GM19455 (cell line): Measurements from ENCODE around the gene PRKAG2.

Experiments used
- ATAC-seq: cut with Tn5 transposase; IDR thresholded peaks from one replicate; pipeline ENCODE4 v1.9.1; 2021; ENCODE audit not compliant: unreplicated experiment

PRKAG2 gene

DNA sequence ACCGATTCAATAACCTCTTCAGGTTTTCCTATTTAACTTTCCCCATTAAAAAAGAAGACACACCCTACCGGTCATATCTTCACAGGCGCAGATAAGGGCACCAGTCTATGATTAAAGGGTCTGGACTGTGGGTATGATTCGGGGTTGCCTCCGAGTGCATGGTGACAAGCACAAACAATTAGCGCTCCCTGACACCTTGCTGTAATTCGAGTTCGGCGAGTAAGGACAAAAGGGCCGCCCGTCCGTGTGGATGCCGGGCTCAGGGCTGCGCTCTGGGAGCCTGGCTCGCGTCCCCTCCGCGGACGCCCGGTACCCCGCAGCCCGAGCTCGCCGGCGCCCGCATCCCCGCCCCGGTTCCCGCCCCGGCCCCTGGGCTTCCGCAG is 245.4 kb downstream of the PRKAG2 start:
- ATAC-seq: peak; percentile 27

DNA sequence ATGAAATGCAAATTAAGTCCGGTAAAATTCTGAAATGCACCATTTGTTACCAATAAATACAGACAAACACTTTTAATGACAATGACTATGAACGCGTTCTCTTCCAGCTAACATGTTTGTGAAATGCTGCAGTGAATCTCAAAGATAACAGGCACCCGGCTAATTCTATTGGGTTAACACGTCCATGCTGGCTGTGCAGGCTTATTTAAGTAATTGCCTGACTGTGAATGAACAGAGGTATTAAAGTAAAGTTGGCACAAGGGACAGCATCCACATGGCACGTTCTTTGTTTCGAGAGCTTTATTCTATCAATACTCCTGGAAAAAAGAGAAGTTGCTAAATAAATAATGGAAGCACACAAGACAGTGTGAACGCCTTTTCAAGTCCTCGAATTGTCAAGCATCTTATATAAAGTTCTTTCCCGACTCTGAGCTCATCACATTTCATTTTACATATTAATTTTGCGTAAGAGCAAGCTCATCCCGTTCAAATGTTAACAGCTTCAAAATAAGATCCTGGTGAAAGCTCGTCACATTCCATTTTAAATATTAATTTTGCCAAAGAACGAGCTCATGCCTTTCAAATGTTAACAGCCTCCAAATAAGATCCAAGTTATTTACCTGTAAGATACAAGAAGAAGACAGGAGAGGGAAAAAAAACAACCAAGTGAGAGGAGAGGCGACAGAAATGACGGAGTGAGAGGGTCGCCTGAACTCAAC is 245.9 kb downstream of the PRKAG2 start:
- no peak for ATAC-seq

DNA sequence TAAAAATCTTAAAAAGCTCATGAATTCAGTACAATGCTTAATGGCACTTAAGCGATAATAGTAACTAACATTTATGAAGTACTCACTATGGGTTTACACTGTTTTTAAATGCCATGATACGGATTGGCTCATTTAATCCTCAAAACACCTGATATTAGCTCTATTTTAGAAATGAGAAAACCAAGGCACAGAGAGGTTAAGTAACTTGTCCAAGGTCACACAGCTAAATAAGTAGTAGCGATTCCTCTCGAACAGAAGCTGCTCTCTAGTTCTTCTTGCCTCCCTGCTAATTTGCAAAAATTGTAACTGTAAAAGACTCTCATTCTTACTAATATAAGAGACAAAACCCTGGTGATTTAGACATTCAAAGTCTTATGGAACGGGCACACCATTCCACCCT is 246.6 kb downstream of the PRKAG2 start:
- ATAC-seq: no peak

DNA sequence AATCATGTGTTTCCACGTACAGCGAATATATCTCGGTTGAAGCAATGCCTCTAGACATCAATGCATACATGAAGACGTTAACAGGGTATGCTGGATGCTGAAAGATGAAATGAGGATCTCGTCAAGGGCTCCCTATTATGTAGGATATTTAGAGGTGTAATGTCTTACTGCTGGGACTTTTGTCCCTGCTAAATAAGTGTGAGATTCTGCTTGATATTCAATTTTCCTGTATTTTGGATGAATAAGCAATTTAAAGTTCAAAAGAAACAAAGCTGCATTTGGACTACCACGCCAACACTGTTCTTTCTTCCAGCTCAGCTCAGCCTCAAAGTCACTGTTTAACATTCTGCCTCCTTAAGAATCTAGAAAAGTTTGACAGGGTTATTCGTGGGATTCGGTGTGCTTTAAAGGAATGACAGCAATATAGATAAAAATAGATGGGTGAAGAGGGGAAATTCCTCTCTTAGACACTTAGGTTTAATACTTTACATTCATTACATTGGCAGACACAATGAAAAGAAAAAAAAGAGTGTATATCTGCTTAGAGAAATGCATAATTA is 247.1 kb downstream of the PRKAG2 start:
- no peak for ATAC-seq

DNA sequence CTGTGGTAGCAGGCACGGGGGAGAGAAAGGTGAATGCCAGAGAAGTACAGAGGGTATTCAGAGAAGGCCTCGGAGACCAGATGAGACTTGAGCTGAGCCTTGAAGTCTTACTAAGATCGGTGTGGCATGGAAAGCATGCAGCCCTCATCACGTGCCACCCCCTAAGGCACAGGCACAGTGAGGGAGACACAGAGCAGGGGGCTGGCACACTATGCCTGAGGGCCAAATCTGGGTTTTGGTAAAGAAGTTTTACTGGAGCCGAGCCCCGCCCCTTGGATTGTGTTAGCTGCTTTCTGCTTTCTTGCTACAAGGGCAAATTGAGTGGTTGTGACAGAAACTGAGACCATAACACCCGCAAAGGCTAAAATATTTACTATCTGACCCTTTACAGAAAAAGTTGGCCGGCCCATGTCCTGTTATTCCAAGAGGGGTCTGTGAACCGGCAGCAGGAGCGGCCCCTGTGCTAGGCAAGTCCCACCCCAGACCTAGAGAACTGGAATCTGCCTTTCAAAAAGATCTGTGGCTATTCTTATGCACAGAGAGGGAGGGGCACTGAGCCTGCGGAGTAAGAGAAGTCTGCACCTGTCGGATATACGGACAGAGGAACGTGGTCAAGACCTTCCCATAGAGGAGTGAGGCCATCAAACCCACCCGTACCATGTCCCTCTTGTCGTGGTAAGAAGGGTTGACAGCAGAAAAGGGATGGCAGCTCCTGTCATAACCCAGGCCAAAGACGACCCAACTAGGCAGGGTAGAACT is 247.9 kb downstream of the PRKAG2 start:
- ATAC-seq: no peak

DNA sequence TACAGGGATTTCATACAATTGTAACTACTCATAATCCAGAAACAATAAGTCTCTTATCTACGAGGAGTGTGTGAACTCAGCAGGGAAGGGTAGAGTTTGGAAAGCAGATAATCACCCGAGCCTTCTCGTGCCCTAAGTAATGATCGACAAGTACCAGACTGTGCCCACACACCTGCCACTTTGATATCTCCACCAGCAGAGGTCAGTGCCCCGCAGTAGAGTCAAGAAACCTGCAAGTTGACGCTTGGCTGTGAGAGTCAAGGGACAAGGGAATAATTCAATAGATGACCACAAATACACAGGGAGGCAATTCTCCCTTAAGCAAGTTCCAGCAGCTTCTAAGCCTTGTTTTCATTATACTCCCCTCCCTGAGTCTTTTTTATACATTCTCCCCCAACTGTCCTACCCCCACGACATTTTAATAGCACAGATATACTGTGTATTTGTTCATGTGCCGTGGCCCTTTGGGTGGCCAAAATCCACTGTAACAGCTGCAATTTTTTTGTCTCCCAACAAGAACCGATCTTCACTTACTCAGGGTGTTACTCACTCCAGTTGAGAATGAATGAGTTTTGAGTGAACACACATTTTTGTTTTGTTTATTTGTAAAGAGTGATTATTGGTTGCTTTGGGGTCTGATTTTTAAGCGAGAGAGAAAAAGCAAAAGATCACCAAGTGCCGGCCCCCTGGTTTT is 250.3 kb downstream of the PRKAG2 start:
- ATAC-seq: no peak

DNA sequence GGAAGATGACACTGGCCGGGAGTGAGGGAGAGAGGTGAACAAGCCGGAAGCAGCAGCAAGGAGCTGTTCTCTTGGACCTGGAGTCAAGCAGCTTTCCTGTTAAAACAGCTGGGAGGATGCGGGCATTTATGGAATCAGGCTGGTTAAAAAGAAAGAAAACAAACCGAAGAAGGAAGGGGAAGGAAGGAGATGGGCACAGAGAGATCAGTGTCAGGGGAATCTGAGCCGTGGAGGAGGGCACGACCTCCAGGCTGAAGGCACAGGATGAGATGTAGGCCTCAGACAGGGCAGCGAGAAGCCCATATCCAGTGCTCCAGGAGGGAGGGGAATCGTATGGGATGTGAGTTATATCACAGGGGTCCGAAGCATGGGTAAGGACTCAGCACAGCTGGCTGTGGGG is 251.3 kb downstream of the PRKAG2 start:
- no peak for ATAC-seq

DNA sequence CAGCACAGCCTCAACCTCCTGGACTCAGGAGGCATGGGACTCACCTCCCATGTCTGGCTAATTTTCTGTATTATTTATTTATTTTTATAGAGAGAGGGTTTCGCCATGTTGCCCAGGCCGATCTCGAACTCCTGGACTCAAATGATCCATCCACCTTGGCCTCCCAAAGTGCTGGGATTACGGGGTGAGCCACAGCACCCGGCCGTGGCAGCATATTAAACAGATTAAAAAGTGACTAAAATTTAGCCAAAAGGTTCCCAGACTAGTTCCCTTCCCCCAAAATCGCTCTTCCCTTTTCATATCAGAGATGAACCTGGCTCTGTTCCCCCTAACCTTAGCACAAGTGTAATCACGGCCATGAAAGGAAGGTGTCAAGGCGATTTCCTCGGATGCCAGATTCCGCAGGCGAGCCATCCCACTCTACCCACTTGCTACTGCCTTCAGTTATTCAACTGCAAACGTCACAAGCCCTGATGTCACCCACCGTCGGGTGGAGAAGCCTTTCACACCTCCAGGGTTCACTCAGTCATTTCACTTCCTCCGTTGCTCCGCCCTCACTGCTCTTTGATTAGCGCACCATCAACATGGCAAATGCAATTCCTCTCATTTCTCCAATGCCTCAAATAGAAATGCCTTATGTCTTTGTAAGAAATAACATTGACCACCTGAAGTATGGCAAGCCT is 252.5 kb downstream of the PRKAG2 start:
- no peak for ATAC-seq

DNA sequence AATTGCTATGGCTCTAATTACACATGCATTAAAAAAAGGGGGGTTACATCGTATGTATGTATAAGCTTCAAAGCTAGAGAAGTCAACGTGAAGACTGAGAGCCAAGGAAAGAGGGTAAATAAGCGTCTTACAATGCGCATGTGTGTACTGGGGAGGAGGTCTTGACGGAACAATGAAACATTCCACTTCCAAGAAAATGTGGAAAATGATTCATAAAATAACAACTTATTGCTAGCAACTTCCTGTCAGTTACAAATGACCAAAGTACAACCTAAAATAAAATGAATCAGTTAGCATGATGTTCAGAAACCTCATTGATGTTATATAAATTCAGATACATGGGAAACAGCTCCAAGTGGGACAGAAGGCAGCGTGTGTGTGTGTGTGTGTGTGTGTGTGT is 253.1 kb downstream of the PRKAG2 start:
- no peak for ATAC-seq

DNA sequence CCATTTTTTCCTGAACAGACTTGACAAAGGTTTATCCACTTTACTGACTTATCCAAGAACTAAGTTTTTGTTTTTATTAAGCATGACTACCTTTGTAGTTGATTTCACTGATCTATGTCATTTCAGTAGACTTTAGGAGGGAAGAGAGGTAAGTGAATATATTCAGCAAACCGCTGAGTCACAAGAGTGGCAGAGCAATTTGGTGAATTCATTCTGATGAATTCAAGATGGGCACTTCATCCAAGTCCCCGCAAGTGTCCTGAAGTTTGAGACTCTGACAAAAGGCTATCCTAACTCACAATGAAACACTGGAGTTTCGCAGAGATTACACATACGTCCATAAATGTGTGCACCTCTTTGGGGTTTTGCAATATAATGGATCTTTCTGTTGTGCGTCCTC is 255.0 kb downstream of the PRKAG2 start:
- ATAC-seq: no peak

DNA sequence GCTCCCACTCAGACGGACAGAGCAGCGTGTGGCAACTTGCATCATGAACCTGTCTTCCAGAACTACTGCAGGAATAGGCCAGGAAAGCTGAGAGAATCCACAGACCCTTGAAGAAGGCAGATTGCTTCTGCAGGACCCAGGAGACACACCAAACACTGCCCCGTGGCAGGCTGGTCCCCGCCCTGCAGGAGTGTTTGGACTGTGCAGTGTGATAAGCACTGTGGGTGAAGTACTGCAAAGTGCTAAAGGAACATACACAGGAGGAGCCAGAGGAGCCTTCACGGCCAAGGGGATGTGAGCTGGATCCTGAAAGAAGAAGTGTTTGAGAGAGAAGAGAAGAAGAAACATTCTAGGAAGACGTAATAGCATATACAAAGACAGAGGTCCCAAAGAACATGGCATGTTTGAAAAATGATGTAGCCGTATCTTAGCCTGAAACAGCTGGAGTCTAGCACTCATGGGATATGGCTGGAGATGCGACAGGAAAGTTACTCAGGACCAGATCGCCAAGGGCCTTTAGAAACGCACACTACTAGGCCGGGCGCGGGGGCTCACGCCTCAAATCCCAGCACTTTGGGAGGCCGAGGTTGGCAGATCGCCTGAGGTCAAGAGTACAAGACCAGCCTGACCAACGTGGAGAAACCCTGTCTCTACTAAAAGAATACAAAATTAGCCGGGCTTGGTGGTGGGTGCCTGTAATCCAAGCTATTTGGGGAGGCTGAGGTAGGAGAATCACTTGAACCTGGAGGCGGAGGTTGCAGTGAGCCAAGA is 260.3 kb downstream of the PRKAG2 start:
- ATAC-seq: no peak

DNA sequence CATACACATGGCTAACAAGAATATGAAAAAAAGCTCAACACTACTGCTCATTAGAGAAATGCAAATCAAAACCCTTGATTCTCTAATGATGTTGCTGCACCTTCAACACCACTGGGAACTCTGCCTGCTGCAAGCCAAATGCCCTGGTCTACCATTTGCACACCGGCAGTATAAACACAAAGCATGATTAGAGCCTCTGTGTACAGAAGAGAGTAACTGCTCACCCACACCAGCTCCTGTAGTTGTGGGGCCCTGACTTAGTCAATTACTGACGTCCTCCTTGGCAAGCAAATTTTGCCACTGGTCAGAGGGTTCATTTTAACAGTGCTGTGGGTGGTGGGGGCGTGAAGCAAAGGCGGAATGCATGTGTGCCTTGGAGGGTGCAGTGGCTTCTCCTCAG is 261.1 kb downstream of the PRKAG2 start:
- no peak for ATAC-seq

DNA sequence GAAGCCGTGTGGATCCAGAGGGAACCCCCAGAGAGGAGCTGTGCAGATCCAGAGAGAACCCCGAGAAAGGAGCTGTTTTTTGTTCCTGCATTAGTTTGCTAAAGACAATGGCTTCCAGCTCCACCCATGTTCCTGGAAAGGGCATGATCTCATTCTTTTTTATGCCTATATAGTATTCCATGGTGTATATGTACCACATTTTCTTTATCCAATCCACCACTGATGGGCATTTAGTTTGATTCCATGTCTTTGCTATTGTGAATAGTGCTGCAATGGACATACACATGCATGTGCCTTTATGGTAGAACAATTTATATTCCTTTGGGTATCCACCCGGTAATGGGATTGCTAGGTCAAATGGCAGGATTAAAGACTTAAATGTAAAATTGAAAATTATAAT is 261.9 kb downstream of the PRKAG2 start:
- ATAC-seq: no peak

DNA sequence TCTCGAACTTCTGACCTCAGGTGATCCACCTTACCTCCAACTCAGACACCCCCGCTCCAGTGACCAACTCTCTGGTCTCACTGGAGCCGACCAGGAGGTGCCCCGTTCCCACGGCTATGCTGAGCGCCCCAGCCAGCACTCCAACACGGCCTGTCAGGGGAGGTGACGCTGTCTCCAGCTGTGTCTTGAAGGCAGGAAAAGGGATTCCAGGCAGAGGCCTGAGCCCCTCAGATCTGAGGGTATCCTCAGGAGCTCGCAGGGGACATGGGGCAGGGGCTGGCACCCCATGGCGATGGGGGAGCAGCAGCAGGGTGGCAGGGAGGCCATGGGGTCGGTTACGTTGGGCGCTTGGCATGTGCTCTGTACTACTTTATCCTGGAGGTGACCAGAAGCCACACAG is 262.9 kb downstream of the PRKAG2 start:
- no peak for ATAC-seq

DNA sequence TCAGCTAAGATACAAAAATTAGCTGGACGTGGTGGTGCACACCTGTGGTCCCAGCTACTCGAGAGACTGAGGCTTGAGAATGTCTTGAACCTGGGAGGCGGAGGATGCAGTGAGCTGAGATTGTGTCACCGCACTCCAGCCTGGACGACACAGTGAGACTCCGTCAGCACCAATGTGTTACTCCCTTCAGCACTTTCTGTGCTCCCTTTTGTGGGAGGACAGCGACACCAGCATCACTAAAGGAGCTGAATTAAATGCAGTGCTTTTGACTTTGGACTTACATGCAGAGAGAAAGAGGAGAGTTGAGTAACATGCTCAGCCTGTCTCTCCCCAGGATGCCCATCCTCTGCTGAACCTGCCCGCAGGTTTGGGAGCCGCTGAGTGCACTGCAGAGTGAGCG is 265.0 kb downstream of the PRKAG2 start:
- no peak for ATAC-seq

DNA sequence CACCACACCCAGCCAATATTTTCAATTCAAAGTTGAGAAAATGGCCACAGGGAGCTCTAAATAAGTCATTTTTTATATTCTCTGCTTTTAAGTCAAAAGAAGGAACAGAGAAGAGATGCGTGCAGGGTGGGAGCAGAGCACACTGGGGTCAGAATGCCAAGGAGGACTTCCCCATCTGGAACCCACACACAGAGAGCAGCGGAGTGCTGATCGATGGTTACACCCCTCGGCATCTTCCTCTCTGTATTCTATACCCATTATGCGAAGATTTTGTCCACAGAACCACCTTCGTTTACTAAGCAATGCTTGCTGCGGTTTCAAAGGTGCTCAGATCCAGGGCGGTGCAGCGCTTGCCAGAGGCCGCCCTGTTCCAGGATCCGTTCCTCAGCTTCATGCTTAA is 265.9 kb downstream of the PRKAG2 start:
- ATAC-seq: no peak

DNA sequence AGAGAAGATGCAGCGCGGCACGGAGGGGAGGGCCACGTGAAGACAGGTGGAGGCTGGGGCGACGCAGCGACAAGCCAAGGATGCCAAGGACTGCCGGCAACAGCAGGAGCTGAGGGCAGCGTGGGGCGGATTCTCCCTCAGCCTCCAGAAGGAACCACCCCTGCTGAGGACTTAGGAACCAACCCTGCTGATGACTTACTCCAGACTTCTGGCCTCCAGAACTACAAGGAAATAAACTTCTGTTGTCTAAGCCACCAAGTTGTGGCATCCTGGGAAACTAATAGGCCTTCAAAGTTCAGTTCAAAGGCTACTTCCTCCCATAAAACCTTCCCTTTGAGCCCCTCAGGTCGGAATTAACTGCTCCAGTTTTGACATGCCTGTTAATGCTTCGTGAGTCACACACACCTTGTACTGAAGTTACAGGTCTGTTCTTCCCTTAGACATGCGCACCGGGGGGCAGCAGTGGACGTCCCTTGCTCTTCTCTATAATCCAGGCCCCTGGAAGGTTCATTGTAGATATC is 268.8 kb downstream of the PRKAG2 start:
- ATAC-seq: no peak

DNA sequence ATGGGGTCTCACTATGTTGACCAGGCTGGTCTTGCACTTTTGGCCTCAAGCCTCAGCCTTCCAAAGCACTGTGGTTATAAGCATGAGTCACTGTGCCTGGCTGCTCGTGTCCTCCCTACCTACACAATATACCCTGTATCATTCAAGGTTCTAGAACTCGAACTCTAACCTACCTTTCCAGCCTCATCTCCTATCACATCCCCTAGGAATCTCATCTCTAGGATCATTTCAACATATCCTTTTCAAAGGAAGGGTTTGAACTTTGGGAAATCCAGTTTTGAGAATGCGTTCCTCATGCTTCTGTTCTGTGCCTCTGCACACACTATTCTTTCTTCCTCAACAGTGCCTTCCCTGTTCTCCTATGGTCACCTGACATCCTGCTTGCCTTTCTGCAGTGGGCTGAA is 269.4 kb downstream of the PRKAG2 start:
- ATAC-seq: no peak

DNA sequence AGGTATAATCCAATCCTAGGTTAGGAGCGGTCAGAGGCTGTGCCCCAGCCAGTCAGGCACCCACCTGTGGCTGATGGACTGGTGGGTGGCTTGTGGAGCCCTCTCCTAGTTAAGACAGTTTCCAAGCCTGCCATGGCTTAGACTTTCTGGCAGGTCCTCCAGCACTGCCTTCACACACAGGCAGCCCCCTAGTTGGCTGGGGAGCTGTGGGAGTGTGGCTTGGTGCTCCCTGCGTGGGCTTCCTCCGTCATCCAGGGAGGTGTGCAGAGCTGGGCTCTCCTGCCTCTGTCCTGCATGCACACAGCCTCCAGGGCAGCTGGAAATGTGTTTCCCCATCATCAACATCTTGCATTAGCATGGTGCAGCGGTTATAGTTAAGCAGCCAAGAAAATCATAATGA is 273.0 kb downstream of the PRKAG2 start:
- ATAC-seq: no peak
